Measurements from ENCODE around the gene NFIC.

- TF ChIP-seq CTCF (conservative IDR thresholded peaks at IDR 0.05 in 1 of 2, IDR thresholded peaks at IDR 0.05 in 1 of 2; ENCODE audit: extremely low read depth in 1 of 2, insufficient read depth in 1 of 2, low read depth in 1 of 2, low read length in 2 of 2): no peak
- no peak for TF ChIP-seq EZH2 (IDR thresholded peaks at IDR 0.05; ENCODE audit: borderline replicate concordance, low read length)
Measured at GRCh38 chr19:3426433-3426832, 60.0 kb downstream of the NFIC start.

Data from mammary epithelial cell (primary cell).